CMK (cell line): ENCODE results near the gene TMEM208.

Experiments
- DNase-seq: peaks from one replicate; pipeline ENCODE4 v3.0.0-alpha.2; 2010; ENCODE audit warnings: low read depth

The TMEM208 gene

GRCh38 chr16:67237396-67238277, 10.7 kb downstream of the TMEM208 start:
- no peak for DNase-seq

GRCh38 chr16:67238278-67238575, 11.3 kb downstream of the TMEM208 start:
- no peak for DNase-seq

- DNase-seq: no peak
These were observed 12.0 kb downstream of the TMEM208 start for GRCh38 chr16:67238806-67239470.

- DNase-seq: no peak
These were observed 13.6 kb downstream of the TMEM208 start for GRCh38 chr16:67240506-67240905.

GRCh38 chr16:67241008-67241900, 14.3 kb downstream of the TMEM208 start:
- peak; percentile 63 for DNase-seq

- no peak for DNase-seq
These were observed 15.3 kb downstream of the TMEM208 start for GRCh38 chr16:67242138-67242730.

- no peak for DNase-seq
These were observed 16.6 kb downstream of the TMEM208 start for GRCh38 chr16:67243481-67243880.

GRCh38 chr16:67244387-67245185, 17.7 kb downstream of the TMEM208 start:
- peak; percentile 70 for DNase-seq

GRCh38 chr16:67245186-67245585, 18.3 kb downstream of the TMEM208 start:
- no peak for DNase-seq

- DNase-seq: no peak
These were observed 18.7 kb downstream of the TMEM208 start for GRCh38 chr16:67245674-67246080.

- DNase-seq: peak; percentile 65
These were observed 19.3 kb downstream of the TMEM208 start for GRCh38 chr16:67246081-67246755.

- DNase-seq: no peak
These were observed 19.8 kb downstream of the TMEM208 start for GRCh38 chr16:67246756-67247191.

- peak; percentile 93 for DNase-seq
These were observed 20.5 kb downstream of the TMEM208 start, which contains the start of gene FHOD1 for GRCh38 chr16:67247192-67248072. Gene FHOD1, minus strand, starts transcription at chr16:67247481. Its CDS starts 71 bp downstream, at chr16:67247410.

GRCh38 chr16:67248073-67248400, 21.1 kb downstream of the TMEM208 start:
- no peak for DNase-seq

GRCh38 chr16:67248401-67249177, 21.7 kb downstream of the TMEM208 start, which contains the start of gene SLC9A5:
Gene SLC9A5, plus strand, starts transcription at chr16:67248979. Its CDS starts 36 bp downstream, at chr16:67249015.
- no peak for DNase-seq

GRCh38 chr16:67249178-67250044, 22.5 kb downstream of the TMEM208 start:
- no peak for DNase-seq

- DNase-seq: no peak
These were observed 23.1 kb downstream of the TMEM208 start for GRCh38 chr16:67250045-67250327.
